Measurements from ENCODE around the gene CEP152.
"Not testable (repeated sequence)": the region's sequence is repeated elsewhere in the genome, so short reads cannot be mapped to it uniquely, and the experiment has no call there.

Gene CEP152

GRCh38 chr15:48803877-48804276 is 7.0 kb downstream of the CEP152 start:
- DNase-seq = no peak

- no peak for DNase-seq
These were observed 8.0 kb downstream of the CEP152 start for GRCh38 chr15:48802867-48803266.

GRCh38 chr15:48802257-48802656 is 8.6 kb downstream of the CEP152 start:
- no peak for DNase-seq

GRCh38 chr15:48800811-48801455 is 9.9 kb downstream of the CEP152 start:
- DNase-seq = no peak

- no peak for DNase-seq
These were observed 10.6 kb downstream of the CEP152 start for GRCh38 chr15:48800245-48800644.

GRCh38 chr15:48798319-48798718 is 12.6 kb downstream of the CEP152 start:
- no peak for DNase-seq

GRCh38 chr15:48796930-48797329 is 13.9 kb downstream of the CEP152 start:
- DNase-seq = no peak

GRCh38 chr15:48796521-48796920 is 14.3 kb downstream of the CEP152 start:
- no peak for DNase-seq

GRCh38 chr15:48795901-48796300 is 15.0 kb downstream of the CEP152 start:
- no peak for DNase-seq

- DNase-seq = no peak
These were observed 16.2 kb downstream of the CEP152 start for GRCh38 chr15:48794697-48795134.

GRCh38 chr15:48792408-48792807 is 18.5 kb downstream of the CEP152 start:
- no peak for DNase-seq

GRCh38 chr15:48790466-48791115 is 20.3 kb downstream of the CEP152 start:
- not testable (repeated sequence) for DNase-seq

GRCh38 chr15:48785712-48786111 is 25.2 kb downstream of the CEP152 start:
- DNase-seq = no peak

GRCh38 chr15:48785195-48785594 is 25.7 kb downstream of the CEP152 start:
- no peak for DNase-seq

GRCh38 chr15:48784756-48785155 is 26.1 kb downstream of the CEP152 start:
- no peak for DNase-seq

GRCh38 chr15:48782911-48783310 is 28.0 kb downstream of the CEP152 start:
- DNase-seq = no peak

GRCh38 chr15:48781481-48782081 is 29.3 kb downstream of the CEP152 start:
- DNase-seq = no peak

GRCh38 chr15:48781017-48781416 is 29.9 kb downstream of the CEP152 start:
- DNase-seq = no peak

GRCh38 chr15:48778331-48778730 is 32.5 kb downstream of the CEP152 start:
- DNase-seq = no peak

GRCh38 chr15:48777645-48778330 is 33.1 kb downstream of the CEP152 start:
- no peak for DNase-seq

- DNase-seq = no peak
These were observed 35.3 kb downstream of the CEP152 start for GRCh38 chr15:48775546-48775945.

- no peak for DNase-seq
These were observed 36.4 kb downstream of the CEP152 start for GRCh38 chr15:48774484-48774883.

GRCh38 chr15:48766196-48766595 is 44.7 kb downstream of the CEP152 start:
- DNase-seq = no peak

GRCh38 chr15:48765022-48765421 is 45.8 kb downstream of the CEP152 start:
- no peak for DNase-seq

Measured in activated T-cell treated with anti-CD3 and anti-CD28 coated beads, Interleukin-2, amount 50 U/mL, for 1 hour (primary cell).